Naive B cell (primary cell): ENCODE results near the gene TAF11L5. TPM values are rescaled to one million over a fixed set of nuclear protein-coding genes. Genes with fewer than 3 reads are reported as not detected.
"Not testable (repeated sequence)": the region's sequence is repeated elsewhere in the genome, so short reads cannot be mapped to it uniquely, and the experiment has no call there.

Experiments used
- ATAC-seq, 2 donors: fragments of 150-1000 bp; cut with Tn5 transposase; 2 replicates each; pipeline ENCODE4 v1.10.0; 2021; ENCODE audit warnings: low read depth in 2 of 2, mild to moderate bottlenecking in 2 of 2, moderate library complexity in 2 of 2
- DNase-seq: peaks from one replicate; pipeline ENCODE4 v3.0.0; 2022
- H3K27ac Mint-ChIP-seq, 6 donors: one replicate each; pipeline ENCODE4 v1.8.0; 2020 to 2022; ENCODE audit warnings: mild to moderate bottlenecking in 6 of 6, mixed read lengths in 6 of 6, moderate library complexity in 5 of 6, inconsistent platforms in 2 of 6
- H3K27me3 Mint-ChIP-seq, 3 donors: one replicate each; pipeline ENCODE4 v1.8.0; 2021 to 2022; ENCODE audit warnings: mixed read lengths in 3 of 3, mild to moderate bottlenecking in 1 of 3
- H3K36me3 Mint-ChIP-seq, 2 donors: one replicate each; pipeline ENCODE4 v1.8.0; 2020 to 2022; ENCODE audit warnings: mixed read lengths in 2 of 2, inconsistent platforms in 1 of 2, mild to moderate bottlenecking in 1 of 2
- H3K4me1 Mint-ChIP-seq, 3 donors: one replicate each; pipeline ENCODE4 v1.8.0; 2020 to 2022; ENCODE audit warnings: mixed read lengths in 3 of 3, inconsistent platforms in 1 of 3, mild to moderate bottlenecking in 1 of 3, moderate library complexity in 1 of 3
- H3K4me3 Mint-ChIP-seq, 8 donors: one replicate each; pipeline ENCODE4 v1.8.0; 2020 to 2022; ENCODE audit warnings: mild to moderate bottlenecking in 8 of 8, mixed read lengths in 8 of 8, moderate library complexity in 8 of 8, inconsistent platforms in 2 of 8
- H3K9me3 Mint-ChIP-seq, 7 donors: one replicate each; pipeline ENCODE4 v1.8.0; 2020 to 2022; ENCODE audit warnings: mixed read lengths in 7 of 7, mild to moderate bottlenecking in 5 of 7, inconsistent platforms in 2 of 7, moderate library complexity in 1 of 7
- polyA plus RNA-seq, 6 donors: library from polyadenylated mRNA; unstranded; fragments of 300-500 nt; fragmentation: Illumina TruSeq; gene quantifications; one replicate each; pipeline ENCODE4 v1.2.3, GENCODE V29; 2021; ENCODE audit warnings: low read depth in 6 of 6

TAF11L5 gene
- polyA plus RNA-seq, 6 donors from 2014 or later: not detected

DNA sequence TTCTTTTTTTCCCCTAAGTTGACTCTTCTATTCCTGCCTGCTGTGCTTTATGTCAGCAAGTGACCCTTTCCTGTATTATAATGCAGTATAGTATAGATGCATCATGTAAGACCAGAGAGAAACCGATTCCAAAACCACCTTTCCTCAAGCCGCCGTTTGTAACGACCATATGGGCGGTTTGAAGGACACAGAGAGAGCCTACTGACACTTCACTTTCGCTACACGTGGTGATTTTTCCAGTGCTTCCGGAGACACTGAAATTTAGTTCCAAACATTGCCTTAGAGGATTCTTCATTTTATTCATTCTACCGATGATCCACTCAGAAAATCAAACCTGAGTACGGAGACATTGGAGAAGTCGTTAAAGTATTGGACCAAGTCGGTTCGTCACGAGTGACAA, 5.5 kb upstream of the TAF11L5 start:
- not testable (repeated sequence) for H3K4me1 Mint-ChIP-seq, ATAC-seq, H3K27ac Mint-ChIP-seq, H3K27me3 Mint-ChIP-seq, H3K9me3 Mint-ChIP-seq, H3K36me3 Mint-ChIP-seq, DNase-seq, H3K4me3 Mint-ChIP-seq

DNA sequence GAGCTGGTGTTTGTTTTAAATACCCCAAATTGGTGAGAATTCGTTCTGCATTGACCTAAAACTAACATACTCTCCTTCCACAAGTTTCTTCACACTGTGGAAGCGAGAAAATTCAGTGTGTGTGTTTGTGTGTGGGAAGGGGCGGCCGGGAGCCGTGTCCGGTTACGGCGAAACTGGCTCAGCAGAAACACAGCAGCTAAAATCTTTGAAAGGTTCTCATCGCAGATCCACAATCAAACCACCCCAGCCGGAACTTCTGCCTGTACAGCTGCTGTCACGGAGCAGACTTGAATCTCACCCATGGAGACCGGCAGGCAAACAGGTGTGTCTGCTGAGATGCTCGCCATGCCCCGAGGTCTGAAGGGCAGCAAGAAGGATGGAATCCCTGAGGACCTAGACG, 3.5 kb upstream of the TAF11L5 start, which contains the start of gene TAF11L4:
TAF11L4 (plus strand) TSS at position 301 of the 400 bp plus-strand sequence.
- not testable (repeated sequence) for H3K27me3 Mint-ChIP-seq, H3K27ac Mint-ChIP-seq, H3K4me3 Mint-ChIP-seq, DNase-seq, H3K9me3 Mint-ChIP-seq, ATAC-seq, H3K36me3 Mint-ChIP-seq, H3K4me1 Mint-ChIP-seq

DNA sequence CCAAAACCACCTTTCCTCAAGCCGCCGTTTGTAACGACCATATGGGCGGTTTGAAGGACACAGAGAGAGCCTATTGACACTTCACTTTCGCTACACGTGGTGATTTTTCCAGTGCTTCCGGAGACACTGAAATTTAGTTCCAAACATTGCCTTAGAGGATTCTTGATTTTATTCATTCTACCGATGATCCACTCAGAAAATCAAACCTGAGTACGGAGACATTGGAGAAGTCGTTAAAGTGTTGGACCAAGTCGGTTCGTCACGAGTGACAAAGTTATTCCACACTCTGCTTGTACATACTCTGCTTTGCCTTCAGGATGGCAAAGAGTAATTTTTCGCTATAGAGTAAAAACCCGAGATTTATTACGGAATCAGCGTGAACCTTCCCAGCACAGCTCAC, 1.5 kb downstream of the TAF11L5 start:
- not testable (repeated sequence) for H3K4me3 Mint-ChIP-seq, DNase-seq, H3K9me3 Mint-ChIP-seq, H3K36me3 Mint-ChIP-seq, H3K27me3 Mint-ChIP-seq, H3K27ac Mint-ChIP-seq, H3K4me1 Mint-ChIP-seq, ATAC-seq

DNA sequence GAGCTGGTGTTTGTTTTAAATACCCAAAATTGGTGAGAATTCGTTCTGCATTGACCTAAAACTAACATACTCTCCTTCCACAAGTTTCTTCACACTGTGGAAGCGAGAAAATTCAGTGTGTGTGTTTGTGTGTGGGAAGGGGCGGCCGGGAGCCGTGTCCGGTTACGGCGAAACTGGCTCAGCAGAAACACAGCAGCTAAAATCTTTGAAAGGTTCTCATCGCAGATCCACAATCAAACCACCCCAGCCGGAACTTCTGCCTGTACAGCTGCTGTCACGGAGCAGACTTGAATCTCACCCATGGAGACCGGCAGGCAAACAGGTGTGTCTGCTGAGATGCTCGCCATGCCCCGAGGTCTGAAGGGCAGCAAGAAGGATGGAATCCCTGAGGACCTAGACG, 3.3 kb downstream of the TAF11L5 start, which contains the start of gene TAF11L6:
TAF11L6 (plus strand) TSS at position 301 of the 400 bp plus-strand sequence.
- H3K4me3 Mint-ChIP-seq, H3K27me3 Mint-ChIP-seq, H3K27ac Mint-ChIP-seq, H3K9me3 Mint-ChIP-seq, H3K36me3 Mint-ChIP-seq, ATAC-seq, DNase-seq, H3K4me1 Mint-ChIP-seq: not testable (repeated sequence)

Other genes starting within 250 kb of the TAF11L5 start
- gene TAF11L2, start 27.0 kb upstream of the TAF11L5 start, polyA plus RNA-seq: not detected
- gene TAF11L3, start 6.9 kb upstream of the TAF11L5 start, polyA plus RNA-seq: not detected
- not detected for gene TAF11L4, start 3.4 kb upstream of the TAF11L5 start, polyA plus RNA-seq
- not detected for gene TAF11L6, start 3.4 kb downstream of the TAF11L5 start, polyA plus RNA-seq
- not detected for gene TAF11L7, start 60.5 kb downstream of the TAF11L5 start, polyA plus RNA-seq
- not detected for gene TAF11L8, start 65.7 kb downstream of the TAF11L5 start, polyA plus RNA-seq
- gene TAF11L9, start 69.2 kb downstream of the TAF11L5 start, polyA plus RNA-seq: not detected
- not detected for gene TAF11L10, start 72.6 kb downstream of the TAF11L5 start, polyA plus RNA-seq
- not detected for gene TAF11L11, start 78.9 kb downstream of the TAF11L5 start, polyA plus RNA-seq
- gene TAF11L12, start 85.2 kb downstream of the TAF11L5 start, polyA plus RNA-seq: not detected
- gene TAF11L13, start 106.9 kb downstream of the TAF11L5 start, polyA plus RNA-seq: not detected
- gene TAF11L14, start 109.2 kb downstream of the TAF11L5 start, polyA plus RNA-seq: not detected